ENCODE results near the gene ISLR2. TPM values are rescaled to one million over a fixed set of nuclear protein-coding genes. Genes with fewer than 3 reads are reported as not detected.

ISLR2 gene
- total RNA-seq, 1 experiment from 2014 or later, result 0.64 TPM

DNA sequence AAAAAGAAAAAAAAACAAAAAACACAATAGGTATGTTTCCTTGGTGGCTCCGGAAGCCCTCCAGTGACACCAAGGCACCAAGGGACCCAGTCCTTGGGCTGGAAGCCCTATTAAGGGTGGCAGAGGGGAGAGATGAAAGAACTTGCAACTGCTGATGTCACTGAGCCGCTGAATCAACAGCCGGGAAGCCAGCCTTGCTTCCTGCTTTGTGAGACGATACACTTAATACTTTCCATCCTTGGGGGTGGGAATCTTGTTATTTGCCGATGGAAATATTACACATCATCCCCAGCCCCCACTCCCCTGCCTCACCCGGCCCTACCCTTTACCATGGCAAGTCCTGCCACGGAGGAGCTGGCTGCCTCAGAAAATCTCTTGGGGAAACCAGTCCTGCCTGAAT, 5.6 kb upstream of the ISLR2 start:
- no TSS peak for BruUV-seq (replicated peaks)
- Histone ChIP-seq H3K4me3 (ENCODE audit: low read depth, low read length, poor library complexity, severe bottlenecking) (no peak overlapping the region), H3K27me3 (replicated peaks; ENCODE audit: insufficient read depth, low read depth, low read length, poor library complexity) (peaks cover 19% of the 10 kb centered on the region), H3K27ac (ENCODE audit: low read depth, low read length, poor library complexity, severe bottlenecking) (no peak overlapping the region), H3K36me3 (ENCODE audit: insufficient read depth, low read length, poor library complexity, severe bottlenecking) (no peaks in the 10 kb centered on the region), H3K9me3 (ENCODE audit: low read depth, low read length, poor library complexity, severe bottlenecking) (no peaks in the 10 kb centered on the region), H3K4me1 (ENCODE audit: insufficient read depth, low read length, poor library complexity, severe bottlenecking) (peaks cover 14% of the 10 kb centered on the region)
- ChIA-PET CTCF (interaction anchor here (1.2 to 2.1 kb wide), 2 partner anchors 180 to 183 kb away, joined by 3 to 14 read pairs; no protein-coding TSS in a partner anchor), POLR2A (ENCODE audit: low non-redundant PET) (no interaction called here)
- DNase-seq (ENCODE audit: low spot score), result no peak
- intact Hi-C loops (cut with micrococcal nuclease; ENCODE audit: unreplicated experiment), result loop anchor here (5.0 kb wide), 1 partner anchor 152 kb away; no protein-coding TSS in a partner anchor
- TF ChIP-seq, protein P1, sequence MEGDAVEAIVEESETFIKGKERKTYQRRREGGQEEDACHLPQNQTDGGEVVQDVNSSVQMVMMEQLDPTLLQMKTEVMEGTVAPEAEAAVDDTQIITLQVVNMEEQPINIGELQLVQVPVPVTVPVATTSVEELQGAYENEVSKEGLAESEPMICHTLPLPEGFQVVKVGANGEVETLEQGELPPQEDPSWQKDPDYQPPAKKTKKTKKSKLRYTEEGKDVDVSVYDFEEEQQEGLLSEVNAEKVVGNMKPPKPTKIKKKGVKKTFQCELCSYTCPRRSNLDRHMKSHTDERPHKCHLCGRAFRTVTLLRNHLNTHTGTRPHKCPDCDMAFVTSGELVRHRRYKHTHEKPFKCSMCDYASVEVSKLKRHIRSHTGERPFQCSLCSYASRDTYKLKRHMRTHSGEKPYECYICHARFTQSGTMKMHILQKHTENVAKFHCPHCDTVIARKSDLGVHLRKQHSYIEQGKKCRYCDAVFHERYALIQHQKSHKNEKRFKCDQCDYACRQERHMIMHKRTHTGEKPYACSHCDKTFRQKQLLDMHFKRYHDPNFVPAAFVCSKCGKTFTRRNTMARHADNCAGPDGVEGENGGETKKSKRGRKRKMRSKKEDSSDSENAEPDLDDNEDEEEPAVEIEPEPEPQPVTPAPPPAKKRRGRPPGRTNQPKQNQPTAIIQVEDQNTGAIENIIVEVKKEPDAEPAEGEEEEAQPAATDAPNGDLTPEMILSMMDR (conservative IDR thresholded peaks at IDR 0.05; ENCODE audit: low read depth, low read length), result no peak
- no peak for TF ChIP-seq EZH2 (IDR thresholded peaks at IDR 0.05; ENCODE audit: borderline replicate concordance, low read depth, low read length, poor library complexity, severe bottlenecking)

DNA sequence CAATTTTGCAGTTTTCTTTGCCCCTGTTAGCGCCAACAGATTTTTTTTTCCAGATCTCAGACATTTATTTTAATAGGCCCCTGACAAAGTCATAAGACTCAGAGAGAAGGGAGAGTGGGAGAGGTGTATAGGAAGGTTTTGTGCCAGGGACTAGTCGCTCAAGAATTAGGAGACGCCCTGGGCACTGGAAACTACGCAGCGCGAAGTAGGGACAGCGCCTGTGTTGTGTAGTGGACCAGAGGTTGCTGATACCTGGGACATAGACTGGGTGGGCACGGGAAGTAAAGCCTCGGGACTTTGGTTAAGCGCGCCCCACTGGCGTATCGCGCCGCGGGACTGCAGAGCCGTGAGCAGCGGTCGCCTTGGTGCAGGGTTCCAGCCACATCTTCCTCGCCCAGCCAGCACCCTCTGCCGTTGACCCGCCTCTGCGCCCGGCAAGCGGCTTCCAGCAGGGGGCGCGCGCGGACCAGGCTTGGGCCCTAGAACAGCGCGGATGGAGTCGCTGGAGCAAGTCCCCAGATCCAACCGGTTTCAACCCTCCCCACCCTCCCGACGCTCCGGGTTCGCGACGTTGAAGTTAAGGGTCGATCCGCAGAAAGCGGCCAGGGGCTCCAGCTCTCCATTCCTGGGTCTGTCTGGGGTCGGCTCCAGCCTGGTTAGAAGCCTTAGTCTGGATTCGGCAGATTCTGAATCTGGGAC, 3.0 kb upstream of the ISLR2 start:
- DNase-seq (ENCODE audit: low spot score), result peak; percentile 94
- BruUV-seq (replicated peaks), result no TSS peak
- Histone ChIP-seq H3K4me3 (ENCODE audit: low read depth, low read length, poor library complexity, severe bottlenecking) (peak overlapping the region; percentile 42), H3K4me1 (ENCODE audit: insufficient read depth, low read length, poor library complexity, severe bottlenecking) (peaks cover 22% of the 10 kb centered on the region), H3K27ac (ENCODE audit: low read depth, low read length, poor library complexity, severe bottlenecking) (no peak overlapping the region), H3K27me3 (replicated peaks; ENCODE audit: insufficient read depth, low read depth, low read length, poor library complexity) (peaks cover 44% of the 10 kb centered on the region), H3K9me3 (ENCODE audit: low read depth, low read length, poor library complexity, severe bottlenecking) (no peaks in the 10 kb centered on the region), H3K36me3 (ENCODE audit: insufficient read depth, low read length, poor library complexity, severe bottlenecking) (no peaks in the 10 kb centered on the region)
- TF ChIP-seq EZH2 (IDR thresholded peaks at IDR 0.05; ENCODE audit: borderline replicate concordance, low read depth, low read length, poor library complexity, severe bottlenecking), result no peak
- TF ChIP-seq, protein P1 (conservative IDR thresholded peaks at IDR 0.05; ENCODE audit: low read depth, low read length), result peak; percentile 98
- ChIA-PET CTCF (interaction anchor here (0.6 to 1.7 kb wide), 8 partner anchors 73 to 194 kb away, joined by 3 to 29 read pairs (median 4); no protein-coding TSS in a partner anchor), POLR2A (ENCODE audit: low non-redundant PET) (no interaction called here)
- intact Hi-C loops (cut with micrococcal nuclease; ENCODE audit: unreplicated experiment), result loop anchor here (1.0 to 5.0 kb wide), 2 partner anchors 155 to 195 kb away; no protein-coding TSS in a partner anchor

- H3K4me1 ChIP-seq (ENCODE audit: insufficient read depth, low read length, poor library complexity, severe bottlenecking), result peaks cover 22% of the 10 kb centered on the region
- TF ChIP-seq, protein P1 (conservative IDR thresholded peaks at IDR 0.05; ENCODE audit: low read depth, low read length), result no peak
- TF ChIP-seq EZH2 (IDR thresholded peaks at IDR 0.05; ENCODE audit: borderline replicate concordance, low read depth, low read length, poor library complexity, severe bottlenecking), result peak; percentile 52
- peak overlapping the region; percentile 42 for H3K4me3 ChIP-seq (ENCODE audit: low read depth, low read length, poor library complexity, severe bottlenecking)
- no TSS peak for BruUV-seq (replicated peaks)
- H3K36me3 ChIP-seq (ENCODE audit: insufficient read depth, low read length, poor library complexity, severe bottlenecking), result no peaks in the 10 kb centered on the region
- no peak overlapping the region for H3K27ac ChIP-seq (ENCODE audit: low read depth, low read length, poor library complexity, severe bottlenecking)
- DNase-seq (ENCODE audit: low spot score), result peak; percentile 30
- intact Hi-C loops (cut with micrococcal nuclease; ENCODE audit: unreplicated experiment), result loop anchor here (1.0 to 5.0 kb wide), 4 partner anchors 156 to 194 kb away; no protein-coding TSS in a partner anchor
- CTCF ChIA-PET, result interaction anchor here (0.6 to 1.7 kb wide), 11 partner anchors 22 to 195 kb away, joined by 3 to 29 read pairs (median 7); no protein-coding TSS in a partner anchor
- peaks cover 51% of the 10 kb centered on the region for H3K27me3 ChIP-seq (replicated peaks; ENCODE audit: insufficient read depth, low read depth, low read length, poor library complexity)
- no peaks in the 10 kb centered on the region for H3K9me3 ChIP-seq (ENCODE audit: low read depth, low read length, poor library complexity, severe bottlenecking)
- POLR2A ChIA-PET (ENCODE audit: low non-redundant PET), result no interaction called here
Measured at GRCh38 chr15:74127954-74128784, 2.2 kb upstream of the ISLR2 start.
